Glomerular visceral epithelial cell (primary cell): ENCODE results near the gene SERTAD1.
"Not testable (repeated sequence)": the region's sequence is repeated elsewhere in the genome, so short reads cannot be mapped to it uniquely, and the experiment has no call there.

Experiments
- DNase-seq: peaks from one replicate; pipeline ENCODE4 v3.0.0-alpha.2; 2016; ENCODE audit errors: extremely low spot score

The SERTAD1 gene

DNA sequence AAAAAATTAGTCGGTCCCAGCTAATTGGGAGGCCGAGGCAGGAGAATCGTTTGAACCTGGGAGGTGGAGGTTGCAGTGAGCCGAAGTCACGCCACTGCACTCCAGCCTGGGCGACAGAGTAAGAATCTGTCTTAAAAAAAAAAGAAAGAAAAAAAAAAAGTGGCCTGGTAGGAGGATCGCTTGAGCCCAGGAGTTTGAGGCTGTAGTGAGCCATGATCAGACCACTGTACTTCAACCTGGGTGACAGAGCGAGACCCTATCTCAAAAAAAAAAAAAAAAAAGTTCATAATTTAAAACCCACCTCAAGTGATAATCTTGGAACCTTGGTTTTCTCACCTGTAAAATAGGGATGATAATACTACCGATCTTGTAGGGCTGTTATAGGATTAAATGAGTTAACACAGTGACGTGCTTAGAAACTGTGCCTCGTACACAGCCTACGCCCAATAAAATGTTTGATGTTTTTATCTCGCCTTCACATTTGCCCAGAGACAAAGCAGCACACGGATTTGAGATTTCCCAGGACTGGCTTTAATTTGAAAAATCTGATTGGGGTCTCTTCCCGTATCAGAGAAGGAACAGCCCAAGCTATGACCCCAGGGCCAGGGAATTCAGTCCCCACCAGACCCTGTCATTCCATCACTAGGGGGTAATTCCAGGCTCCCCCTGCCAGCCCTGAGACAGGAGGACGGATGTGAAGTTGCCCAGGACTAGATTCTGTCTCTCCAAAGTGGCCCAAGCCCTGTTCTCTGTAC is 3.6 kb downstream of the SERTAD1 start:
- no peak for DNase-seq

DNA sequence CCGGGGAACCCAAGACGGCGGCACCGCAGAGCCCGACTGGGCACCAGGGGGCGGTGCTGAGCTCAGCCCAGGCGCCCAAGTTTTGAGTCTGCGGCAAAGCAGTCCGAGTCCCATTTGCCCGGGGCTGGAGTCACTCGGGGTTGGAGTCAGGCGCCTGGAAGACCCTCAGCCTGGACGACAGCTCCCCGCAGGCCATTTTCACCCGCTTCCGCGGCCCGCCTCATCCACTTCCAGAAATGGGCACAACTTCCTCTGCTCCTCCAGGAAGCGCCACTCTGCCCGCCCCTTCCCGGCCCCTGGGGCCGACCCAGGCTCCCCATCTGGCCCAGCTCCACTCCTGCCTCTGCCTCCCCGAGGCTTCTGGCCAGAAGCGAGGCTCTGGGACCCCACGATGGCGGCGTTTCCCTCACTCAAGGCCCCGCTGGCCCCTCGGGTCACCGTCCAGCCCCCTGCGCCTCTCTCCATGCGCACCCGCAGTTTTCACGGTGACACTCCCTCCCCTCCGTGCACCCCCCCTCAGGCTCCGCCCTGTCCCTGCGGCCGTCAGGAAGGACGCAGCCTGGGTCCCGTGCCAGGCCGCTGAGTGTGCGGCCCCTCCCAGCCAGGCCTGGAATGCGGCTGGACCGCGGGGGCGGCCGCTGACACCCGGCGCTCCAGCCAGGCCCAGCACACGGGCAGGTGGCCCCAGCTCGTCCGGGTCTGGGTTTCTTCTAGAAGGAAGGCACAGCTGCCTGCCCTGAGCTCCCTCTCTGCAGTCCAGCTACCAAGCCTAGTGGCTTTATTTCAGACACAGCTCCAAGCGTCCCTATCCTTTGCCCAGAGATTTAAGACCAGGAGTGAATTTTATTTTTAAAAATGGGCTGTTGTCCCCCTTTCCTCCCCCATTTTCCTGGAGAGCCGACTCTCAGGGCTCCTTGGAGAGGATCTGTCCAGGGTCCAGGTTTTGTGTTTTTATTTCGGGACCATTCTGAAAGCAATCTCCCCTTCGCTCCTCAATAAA is 4.7 kb downstream of the SERTAD1 start:
- peak; percentile 95 for DNase-seq

DNA sequence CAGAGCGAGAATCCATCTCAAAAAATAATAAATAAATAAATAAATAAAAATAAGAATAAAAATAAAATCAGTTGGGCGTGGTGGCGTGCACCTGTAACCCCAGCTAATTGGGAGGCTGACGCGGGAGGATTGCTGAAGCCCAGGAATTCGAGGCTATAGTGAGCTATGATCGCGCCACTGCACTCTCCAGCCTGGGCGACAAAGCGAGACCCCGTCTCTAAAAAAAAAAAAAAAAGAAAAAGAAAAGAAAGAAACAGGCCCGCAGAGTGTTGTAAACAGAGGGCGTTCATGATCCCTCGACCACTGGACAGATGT is 5.4 kb downstream of the SERTAD1 start:
- DNase-seq, result no peak

DNA sequence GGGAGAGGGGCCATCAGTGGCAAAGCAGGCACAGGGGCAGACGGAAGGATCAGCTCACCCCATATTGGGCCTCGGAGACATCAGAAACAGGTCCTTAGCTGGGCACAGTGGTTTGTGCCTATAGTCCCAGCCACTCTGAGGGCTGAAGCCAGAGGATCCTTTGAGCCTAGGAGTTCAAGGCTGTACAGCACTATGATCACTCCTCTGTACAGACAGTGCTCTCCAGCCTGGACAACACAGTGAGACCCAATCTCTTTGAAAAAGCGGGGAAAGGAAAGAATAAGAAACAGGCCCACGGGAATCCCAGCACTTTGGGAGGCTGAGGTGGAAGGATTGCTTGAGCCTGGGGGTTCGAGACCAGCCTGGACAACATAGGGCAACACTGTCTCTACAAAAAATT is 6.0 kb downstream of the SERTAD1 start:
- DNase-seq, result no peak

DNA sequence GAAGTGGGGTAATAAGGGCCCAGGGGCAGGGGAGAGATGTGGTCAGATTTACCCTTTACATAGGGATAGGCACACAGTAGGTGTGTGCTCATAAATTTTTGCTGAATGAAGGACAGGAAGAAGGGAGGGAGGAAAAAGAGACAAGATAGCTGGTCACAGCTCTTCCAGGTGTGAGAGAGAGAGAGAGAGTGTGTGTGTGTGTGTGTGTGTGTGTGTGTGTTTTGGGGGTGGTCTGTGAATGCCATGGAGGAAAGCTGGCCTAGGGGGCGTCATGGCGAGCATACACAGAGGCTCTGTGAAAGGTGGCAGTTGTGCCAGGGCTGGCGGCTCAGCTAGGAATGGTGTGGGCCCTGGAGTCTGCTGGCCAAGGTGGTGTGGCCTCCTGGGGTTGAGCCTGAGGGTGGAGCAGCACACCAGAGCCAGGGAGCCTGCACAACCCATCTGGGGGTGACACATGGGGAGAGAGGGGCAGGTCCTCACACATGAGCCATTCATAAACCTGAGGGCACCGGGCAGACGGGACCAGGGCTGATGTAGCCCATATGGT is 6.7 kb downstream of the SERTAD1 start:
- DNase-seq, result no peak

DNA sequence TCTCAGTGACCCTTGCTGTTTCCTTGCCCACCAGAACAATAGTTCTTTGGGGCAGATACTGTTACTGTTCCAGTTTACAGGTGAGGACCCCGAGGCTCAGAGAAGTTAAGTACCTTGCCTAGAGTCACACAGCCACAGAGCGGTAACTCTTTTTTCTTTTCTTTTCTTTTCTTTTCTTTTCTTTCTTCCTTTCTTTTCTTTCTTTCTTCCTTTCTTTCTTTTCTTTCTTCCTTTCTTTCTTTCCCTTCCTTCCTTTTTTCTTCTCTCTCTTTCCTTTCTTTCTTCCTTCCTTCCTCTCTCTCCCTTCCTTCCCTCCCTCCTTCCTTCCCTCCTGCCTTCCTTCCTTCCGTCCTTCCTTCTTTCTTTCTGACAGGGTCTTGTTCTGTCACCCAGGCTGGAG is 7.8 kb downstream of the SERTAD1 start:
- no peak for DNase-seq

DNA sequence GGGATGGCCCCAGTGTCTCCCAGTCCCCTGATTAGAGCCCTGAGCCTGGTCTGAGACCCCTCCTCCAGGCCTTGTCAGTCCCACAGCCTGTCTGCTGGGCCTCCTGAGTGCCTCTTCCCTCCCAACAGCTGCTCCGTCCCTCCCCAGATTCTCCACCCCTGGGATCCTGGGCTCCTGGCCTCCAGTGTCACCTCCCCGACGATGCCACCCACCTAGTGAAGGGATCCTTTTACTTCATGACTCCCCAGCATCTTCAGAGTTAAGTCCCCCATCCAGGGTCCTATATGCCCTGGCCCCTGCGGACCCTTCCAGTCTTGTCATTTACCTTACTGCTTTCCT is 8.2 kb downstream of the SERTAD1 start:
- DNase-seq, result no peak

DNA sequence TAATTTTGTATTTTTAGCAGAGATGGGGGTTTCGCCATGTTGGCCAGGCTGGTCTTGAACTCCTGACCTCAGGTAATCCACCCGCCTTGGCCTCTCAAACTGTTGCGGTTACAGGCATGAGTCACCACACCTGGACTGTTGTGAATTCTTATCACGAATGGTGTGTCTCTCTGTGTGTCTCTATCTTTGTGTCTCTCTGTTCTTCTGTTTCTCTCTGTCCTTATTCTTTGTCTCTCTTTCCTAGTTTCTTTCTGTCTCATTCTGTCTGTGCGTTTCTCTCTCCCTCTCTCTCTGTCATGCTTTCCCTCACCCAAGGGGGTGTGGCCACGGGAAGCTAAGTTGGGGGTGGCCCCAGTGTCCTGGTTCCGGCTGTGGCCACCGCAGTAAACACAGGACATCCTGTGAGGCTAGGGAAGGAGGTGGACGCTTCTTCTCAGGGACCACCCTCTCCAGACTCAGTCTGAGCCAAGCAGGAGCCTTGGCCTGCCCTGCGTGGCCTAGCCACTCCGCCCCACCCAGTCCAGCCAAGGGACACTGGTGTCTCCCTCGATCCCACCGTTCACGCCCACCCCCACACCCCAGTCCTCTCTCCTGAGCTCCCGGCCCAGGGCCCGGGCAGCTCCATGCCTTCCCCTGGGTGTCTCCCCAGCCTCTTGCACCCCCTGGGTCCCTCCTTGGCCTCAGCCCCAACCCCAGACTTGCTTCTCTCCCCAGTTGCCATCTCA is 8.7 kb downstream of the SERTAD1 start:
- peak; percentile 32 for DNase-seq

DNA sequence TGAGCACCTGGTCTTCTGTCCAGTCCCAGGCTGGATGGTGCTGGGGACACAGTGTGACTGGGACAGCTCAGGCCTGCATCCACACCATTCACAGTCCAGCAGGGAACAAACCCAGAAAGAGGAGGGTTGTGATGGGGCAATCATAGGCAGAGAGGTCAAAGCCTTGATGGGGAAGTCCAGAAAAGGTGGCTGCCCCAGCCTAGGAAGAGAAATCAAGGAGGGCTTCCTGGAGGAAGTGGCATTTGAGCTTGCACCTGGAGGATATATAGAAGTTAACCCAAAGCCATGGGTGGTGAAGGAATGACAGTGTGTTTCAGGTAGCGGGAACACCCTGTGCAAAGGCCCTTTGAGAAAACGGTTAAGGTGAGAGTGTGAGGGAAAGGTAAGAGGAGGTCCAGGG is 10.0 kb downstream of the SERTAD1 start:
- no peak for DNase-seq

DNA sequence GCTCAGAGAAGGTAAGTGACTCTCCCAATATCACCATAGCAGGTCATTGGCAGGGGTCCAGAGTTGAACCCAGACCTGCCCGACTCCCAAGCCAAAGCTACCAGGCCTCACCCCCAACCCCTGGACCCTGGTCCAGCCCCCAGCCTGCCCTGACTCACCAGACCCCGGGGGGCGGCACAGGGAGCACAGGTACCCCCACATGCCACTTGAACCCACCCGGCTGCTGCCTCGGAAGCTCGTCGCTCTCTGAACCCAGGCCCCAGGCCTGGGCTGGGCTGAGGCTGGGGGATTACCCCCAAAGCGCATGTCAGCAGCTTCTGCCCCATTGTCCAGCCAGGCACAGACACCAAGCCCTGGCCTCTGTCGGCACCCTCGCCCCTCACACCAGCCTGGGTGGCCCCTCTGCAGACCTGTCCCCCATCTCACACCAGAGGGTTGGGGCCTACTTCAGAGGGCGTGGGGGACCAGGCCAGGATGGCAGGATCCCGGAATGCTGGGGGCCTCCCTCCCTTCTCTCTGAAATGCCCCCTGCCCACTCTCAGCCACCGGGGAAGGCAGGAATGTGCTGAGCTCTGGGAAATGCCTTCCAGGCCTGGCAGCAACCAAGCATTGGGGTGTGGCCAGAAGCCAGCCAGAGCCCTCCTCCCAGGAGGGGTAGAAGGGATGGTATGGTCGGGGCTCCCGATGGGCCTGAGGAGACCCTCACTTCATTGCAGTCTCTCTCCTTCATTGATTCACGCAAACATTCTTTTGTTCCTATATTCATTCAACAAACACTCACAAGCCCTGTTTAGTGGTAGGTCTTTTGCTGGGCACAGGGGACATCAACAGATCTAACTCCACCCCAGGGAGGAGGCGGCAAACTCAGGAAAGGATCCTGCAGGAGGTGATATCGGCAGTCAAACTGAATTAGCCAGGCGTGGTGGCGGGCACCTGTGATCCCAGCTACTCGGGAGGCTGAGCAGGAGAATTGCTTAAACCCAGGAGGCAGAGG is 11.0 kb downstream of the SERTAD1 start:
- DNase-seq, result no peak

DNA sequence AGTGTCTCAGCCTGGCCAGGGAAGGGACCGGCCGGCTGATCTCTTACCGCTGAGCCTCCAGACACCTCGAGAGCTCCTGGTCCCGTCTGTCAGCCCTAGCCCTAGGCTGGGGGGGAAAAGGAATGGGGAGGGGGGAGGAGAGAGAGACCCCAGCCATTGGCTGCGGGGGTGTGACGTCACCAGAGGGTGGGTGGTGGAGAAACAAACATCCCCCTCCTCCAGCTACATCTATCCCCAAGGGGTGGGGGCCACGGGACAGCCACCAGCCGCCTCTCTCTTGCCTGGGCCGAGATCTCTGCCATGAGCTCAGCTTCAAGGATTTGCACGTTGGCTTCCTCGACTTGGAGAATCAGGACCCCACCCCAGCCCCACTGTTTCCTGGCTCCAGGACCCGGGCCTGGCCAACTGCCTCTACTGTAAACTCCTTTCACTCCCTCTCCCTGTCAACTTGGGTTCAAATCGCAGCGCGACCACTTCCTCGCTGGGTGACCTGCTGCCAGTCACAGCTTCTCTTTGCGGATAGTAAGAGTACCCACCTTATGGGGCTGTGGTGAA is 12.4 kb downstream of the SERTAD1 start, which contains the start of gene PRX:
TSS of gene PRX (minus strand) at position 88 of the 555 bp plus-strand sequence. CDS start 5,446 bp downstream, outside the sequence.
- no peak for DNase-seq

DNA sequence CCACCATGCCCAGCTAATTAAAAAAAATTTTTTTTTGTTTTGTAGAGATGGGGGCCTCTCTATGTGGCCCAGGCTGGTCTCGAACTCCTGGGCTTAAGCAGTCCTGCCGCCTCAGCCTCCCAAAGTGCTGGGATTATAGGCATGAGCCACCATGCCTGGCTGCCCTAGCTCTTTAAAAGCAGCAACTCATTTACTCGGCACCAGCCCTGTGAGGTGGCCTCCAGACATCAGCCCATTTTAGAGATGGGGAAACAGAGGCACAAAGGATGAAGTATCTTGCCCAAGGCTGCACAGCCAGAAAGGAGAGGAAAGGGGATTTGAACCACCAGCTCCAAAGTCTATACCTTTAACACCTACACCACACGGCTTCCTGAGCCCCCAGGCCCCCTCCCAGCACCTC is 12.9 kb downstream of the SERTAD1 start:
- no peak for DNase-seq

DNA sequence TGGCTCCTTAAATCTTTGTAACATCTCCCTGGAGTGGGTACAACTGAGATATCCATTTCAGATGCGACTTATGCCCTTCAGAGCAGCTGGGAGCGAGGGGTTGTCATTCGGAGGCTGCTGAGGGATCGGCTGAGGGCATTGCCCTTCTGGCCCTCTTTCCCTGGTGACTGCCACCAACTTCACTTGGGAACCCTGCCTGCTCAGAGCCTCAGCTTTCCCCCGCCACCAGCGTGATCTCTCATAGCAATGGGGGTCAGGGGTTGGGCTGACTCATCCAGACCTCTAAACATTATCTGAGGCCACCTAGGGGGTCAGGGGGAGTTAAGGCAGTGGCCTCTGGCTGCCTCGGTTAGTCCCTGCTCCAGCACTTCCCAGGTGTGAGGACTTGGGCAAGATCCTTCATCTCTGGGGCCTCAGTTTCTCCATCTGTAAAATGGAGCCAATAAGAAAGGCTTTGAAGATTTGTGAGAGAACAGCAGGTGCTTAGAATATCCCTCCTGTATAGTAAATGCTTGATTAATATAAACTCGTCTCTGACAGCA is 13.8 kb downstream of the SERTAD1 start:
- no peak for DNase-seq

DNA sequence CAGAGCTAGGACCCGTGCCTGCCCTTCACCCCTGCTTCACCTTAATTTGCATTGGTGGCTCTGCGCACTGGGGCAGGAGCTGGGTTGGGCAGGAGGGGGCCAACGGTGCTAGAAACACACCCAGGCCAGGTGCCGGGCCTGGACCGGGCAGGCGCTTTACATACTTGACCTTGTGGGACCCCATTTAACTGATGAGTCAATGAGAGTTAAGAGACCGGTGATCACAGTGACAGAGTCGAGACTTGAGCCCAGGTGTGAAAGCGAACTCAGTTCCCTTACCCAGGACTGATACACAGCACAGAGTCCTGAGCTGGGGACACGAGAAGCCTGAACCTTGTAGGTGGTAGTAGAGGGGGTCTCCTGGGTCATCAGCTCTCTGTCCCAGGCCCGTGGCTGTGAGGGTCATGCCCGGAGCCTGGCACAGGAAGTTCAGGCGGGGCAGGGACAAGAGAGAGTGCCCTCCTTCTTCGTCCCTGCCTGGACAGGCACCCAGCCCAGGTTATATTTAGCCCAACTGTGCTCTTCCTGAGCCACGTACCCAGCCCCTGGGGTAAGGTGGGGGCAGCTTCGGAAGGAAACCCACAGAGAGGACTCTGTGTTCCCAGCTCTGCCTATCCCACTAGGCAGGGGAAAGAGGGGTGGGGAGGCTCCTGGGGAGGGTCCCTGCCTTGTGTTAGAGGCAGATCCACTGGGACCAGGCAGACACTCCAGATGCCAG is 14.5 kb downstream of the SERTAD1 start:
- DNase-seq, result no peak

DNA sequence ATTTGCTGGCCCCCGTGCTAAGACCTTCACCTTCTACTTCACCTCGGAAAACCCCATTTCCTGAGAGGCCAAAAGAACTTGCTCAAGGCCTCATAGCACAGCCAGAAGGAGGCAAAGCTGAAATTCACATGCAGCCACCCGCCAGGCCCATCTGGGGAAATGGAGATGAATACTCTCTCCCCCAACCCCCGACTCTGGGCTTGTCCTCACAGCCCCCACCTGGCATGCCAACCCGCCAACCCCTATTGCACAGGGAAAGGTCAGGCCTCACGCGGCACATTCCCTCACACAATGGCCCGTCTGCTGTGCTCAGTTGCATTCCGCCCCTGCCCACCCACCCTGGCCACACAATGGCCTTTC is 15.8 kb downstream of the SERTAD1 start:
- no peak for DNase-seq

DNA sequence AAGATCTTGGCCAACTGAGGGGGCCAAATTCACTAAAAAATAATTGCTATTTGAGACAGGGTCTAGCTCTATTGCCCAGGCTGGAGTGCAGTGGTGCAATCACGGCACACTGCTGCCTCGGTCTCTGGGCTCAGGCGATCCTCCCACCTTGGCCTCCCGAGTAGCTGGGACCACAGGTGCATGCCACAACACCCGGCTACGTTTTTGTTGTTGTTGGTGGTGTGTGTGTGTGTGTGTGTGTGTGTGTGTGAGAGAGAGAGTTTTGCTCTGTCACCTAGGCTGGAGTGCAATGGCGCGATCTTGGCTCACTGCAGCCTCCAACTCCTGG is 17.2 kb downstream of the SERTAD1 start:
- DNase-seq, result not testable (repeated sequence)

DNA sequence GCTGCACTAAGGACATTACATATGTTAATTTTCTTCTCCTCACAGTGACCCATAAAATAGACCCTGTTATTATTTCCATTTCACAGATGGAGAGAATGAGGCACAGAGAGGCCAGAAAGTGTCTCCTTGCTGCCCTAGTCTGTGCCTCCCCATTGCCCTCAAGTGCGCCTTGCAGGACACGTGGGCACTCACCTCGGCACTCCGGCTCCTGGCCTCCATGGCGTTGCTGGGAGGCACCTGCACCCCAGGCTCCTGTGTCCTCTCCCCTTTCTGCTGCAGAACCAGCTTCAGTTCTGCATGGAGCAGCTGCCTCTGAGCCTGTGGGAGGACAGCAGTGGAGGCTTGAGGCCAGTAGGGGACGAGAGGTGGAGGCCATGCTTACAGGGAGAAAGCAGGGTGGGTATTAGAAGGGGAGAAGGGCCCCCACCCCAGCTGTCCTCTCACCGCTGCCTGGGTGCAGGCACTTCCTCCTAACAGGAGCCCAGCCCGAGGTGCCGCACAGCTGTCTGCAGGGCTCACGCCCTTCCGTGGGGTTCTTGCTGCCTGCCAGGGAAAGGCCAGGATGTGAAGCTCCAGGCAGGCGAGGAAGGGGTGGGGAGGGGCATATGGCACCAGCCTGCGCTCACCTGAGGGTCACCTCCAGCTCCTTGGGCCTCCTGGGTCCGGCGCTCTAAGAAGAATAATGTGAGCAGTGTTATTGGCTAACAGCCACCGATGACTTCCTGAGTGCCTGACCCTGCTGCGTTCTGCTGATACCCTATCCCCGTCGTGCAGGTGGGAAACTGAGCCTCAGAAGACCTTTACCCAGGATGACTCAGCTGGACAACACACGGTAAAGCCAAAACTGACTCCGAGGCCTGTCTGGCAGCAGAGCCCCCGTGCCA is 17.8 kb downstream of the SERTAD1 start:
- DNase-seq, result no peak

DNA sequence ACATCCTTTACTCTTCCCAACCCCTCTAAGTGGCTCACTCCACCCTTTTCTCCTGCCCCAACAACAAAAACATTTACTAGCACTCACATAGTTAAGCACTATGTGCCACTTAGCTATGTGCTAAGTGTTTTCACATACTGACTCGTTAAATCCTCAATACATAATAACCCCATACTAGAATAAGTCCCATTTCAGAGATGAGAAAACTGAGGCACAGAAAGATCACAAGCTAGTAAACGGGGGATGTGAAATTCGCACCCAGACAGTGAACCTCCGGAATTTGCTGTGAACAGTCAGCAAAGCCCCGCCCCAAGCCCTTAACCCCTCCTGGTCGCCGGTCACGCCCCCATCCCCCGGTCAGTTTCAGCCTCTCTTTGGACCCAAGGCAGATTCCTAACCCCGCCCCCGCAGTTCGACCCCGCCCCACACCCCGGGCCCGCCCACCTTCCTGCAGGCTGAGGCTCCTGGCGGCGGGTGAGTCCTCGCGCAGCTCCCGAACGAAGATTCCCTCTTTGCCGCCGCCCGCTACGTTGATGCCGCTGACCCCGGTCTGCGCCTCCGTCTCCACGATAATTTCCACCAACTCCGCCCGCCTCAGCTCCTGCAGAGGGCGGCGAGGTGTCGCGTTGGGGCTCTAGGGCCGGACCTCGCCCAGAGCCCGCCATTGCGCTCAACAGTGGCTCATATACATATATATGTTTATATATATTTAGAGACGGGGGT is 22.4 kb downstream of the SERTAD1 start:
- peak; percentile 95 for DNase-seq
